Liver (tissue), 9 donors: Measurements from ENCODE around the gene ARHGEF2. TPM values are rescaled to one million over a fixed set of nuclear protein-coding genes. Genes with fewer than 3 reads are reported as not detected.

ENCODE experiments used
- DNase-seq: peaks from one replicate; pipeline ENCODE4 v3.0.0-alpha.2; 2017; ENCODE audit warnings: low spot score
- H3K27ac ChIP-seq, 2 donors: one replicate each; pipeline ENCODE4 v1.7.0; 2013; ENCODE audit warnings: inconsistent platforms in 2 of 2, low read length in 2 of 2, control low read depth in 1 of 2, low read depth in 1 of 2, mild to moderate bottlenecking in 1 of 2
- H3K27me3 ChIP-seq, 4 donors: one replicate each; pipeline versions ENCODE4 v1.6.1 to v1.7.0; 2013; ENCODE audit warnings: low read length in 3 of 4, inconsistent platforms in 1 of 4, mild to moderate bottlenecking in 1 of 4, moderate library complexity in 1 of 4; ENCODE audit not compliant: control insufficient read depth in 4 of 4, insufficient read depth in 4 of 4
- H3K36me3 ChIP-seq, 4 donors: one replicate each; pipeline versions ENCODE4 v1.6.1 to v1.7.0; 2013; ENCODE audit warnings: low read length in 3 of 4, mild to moderate bottlenecking in 3 of 4, low read depth in 1 of 4, moderate library complexity in 1 of 4; ENCODE audit not compliant: control insufficient read depth in 4 of 4, insufficient read depth in 3 of 4
- H3K4me1 ChIP-seq, 4 donors: one replicate each; pipeline versions ENCODE4 v1.6.1 to v1.7.0; 2013; ENCODE audit warnings: low read length in 3 of 4, mild to moderate bottlenecking in 3 of 4, moderate library complexity in 1 of 4; ENCODE audit not compliant: control insufficient read depth in 4 of 4, insufficient read depth in 4 of 4
- H3K4me3 ChIP-seq, 3 donors: one replicate each; pipeline versions ENCODE4 v1.6.1 to v1.7.0; 2013; ENCODE audit warnings: low read length in 3 of 3, control low read depth in 1 of 3, low read depth in 1 of 3, mild to moderate bottlenecking in 1 of 3
- H3K9ac ChIP-seq, 2 donors: one replicate each; pipeline ENCODE4 v1.7.0; 2013; ENCODE audit warnings: low read length in 2 of 2, mild to moderate bottlenecking in 2 of 2, moderate library complexity in 2 of 2, control low read depth in 1 of 2, low read depth in 1 of 2
- H3K9me3 ChIP-seq, 4 donors: one replicate each; pipeline versions ENCODE4 v1.6.1 to v1.7.0; 2013; ENCODE audit warnings: low read length in 3 of 4; ENCODE audit not compliant: control insufficient read depth in 4 of 4
- FOXA1 ChIP-seq: IDR thresholded peaks from 2 replicates; pipeline ENCODE4 v1.6.1; 2016; ENCODE audit warnings: antibody characterized with exemption
- FOXA2 ChIP-seq: IDR thresholded peaks from 2 replicates; pipeline ENCODE4 v1.6.1; 2016; ENCODE audit warnings: antibody characterized with exemption
- HNF4G ChIP-seq: IDR thresholded peaks from 2 replicates; pipeline ENCODE4 v1.6.1; 2016; ENCODE audit warnings: antibody characterized with exemption
- JUND ChIP-seq, 2 donors: IDR thresholded peaks; 2 replicates each; pipeline ENCODE4 v1.6.1; 2016; ENCODE audit warnings: antibody characterized with exemption in 2 of 2
- RAD21 ChIP-seq, 2 donors: IDR thresholded peaks; 2 replicates each; pipeline ENCODE4 v1.6.1; 2016; ENCODE audit warnings: antibody characterized with exemption in 2 of 2, mild to moderate bottlenecking in 2 of 2
- REST ChIP-seq: IDR thresholded peaks from 2 replicates; pipeline ENCODE4 v1.6.1; 2016; ENCODE audit warnings: antibody characterized with exemption, mild to moderate bottlenecking
- RXRA ChIP-seq, 2 donors: IDR thresholded peaks; 2 replicates each; pipeline ENCODE4 v1.6.1; 2017 to 2018; ENCODE audit warnings: antibody characterized with exemption in 2 of 2, mild to moderate bottlenecking in 1 of 2
- SP1 ChIP-seq: IDR thresholded peaks from 2 replicates; pipeline ENCODE4 v1.6.1; 2018; ENCODE audit warnings: antibody characterized with exemption, mild to moderate bottlenecking
- TAF1 ChIP-seq: conservative IDR thresholded peaks from 2 replicates; pipeline ENCODE4 v1.6.1; 2016; ENCODE audit warnings: antibody characterized with exemption, mild to moderate bottlenecking
- YY1 ChIP-seq: IDR thresholded peaks from 2 replicates; pipeline ENCODE4 v1.6.1; 2016; ENCODE audit warnings: antibody characterized with exemption, mild to moderate bottlenecking
- ZBTB33 ChIP-seq: IDR thresholded peaks from 2 replicates; pipeline ENCODE4 v1.6.1; 2016; ENCODE audit warnings: antibody characterized with exemption
- WGBS: extraction: QIAGEN DNeasy Blood & Tissue Kit; methylation state at CpG from one replicate; pipeline ENCODE4 v1.1.7; 2013; 5-methylcytosine and 5-hydroxymethylcytosine counted together
- polyA plus RNA-seq, 2 donors: library from polyadenylated mRNA; stranded (reverse) in 1 of 2; unstranded in 1 of 2; fragments of 200-250 nt in 1 of 2; fragments of >200 nt in 1 of 2; fragmentation: Nextera tagmentation in 1 of 2; extraction: Ambion mirVana in 1 of 2; gene quantifications; one replicate each; pipeline versions ENCODE4 v1.2.1 to v1.2.3, GENCODE V29; 2013 to 2015
- total RNA-seq, 2 donors: library from RNA; depleted of rRNA; stranded (reverse); fragments of >200 nt; gene quantifications; one replicate each; pipeline ENCODE4 v1.2.3, GENCODE V29; 2014
- TF ChIP-seq, protein P1 (sequence below): IDR thresholded peaks from 2 replicates; pipeline ENCODE4 v1.6.1; 2016; ENCODE audit warnings: antibody characterized with exemption
- TF ChIP-seq, protein P2 (sequence below): IDR thresholded peaks from 2 replicates; pipeline ENCODE4 v1.6.1; 2016; ENCODE audit warnings: antibody characterized with exemption
- donor health status: healthy.
- donor health status: healthy.
- donor health status: healthy.
- donor health status: healthy.
- donor health status: healthy.

ARHGEF2 gene
- total and polyA plus RNA-seq, 4 donors, result 3.2 to 59.1 (median 10.3) TPM

DNA sequence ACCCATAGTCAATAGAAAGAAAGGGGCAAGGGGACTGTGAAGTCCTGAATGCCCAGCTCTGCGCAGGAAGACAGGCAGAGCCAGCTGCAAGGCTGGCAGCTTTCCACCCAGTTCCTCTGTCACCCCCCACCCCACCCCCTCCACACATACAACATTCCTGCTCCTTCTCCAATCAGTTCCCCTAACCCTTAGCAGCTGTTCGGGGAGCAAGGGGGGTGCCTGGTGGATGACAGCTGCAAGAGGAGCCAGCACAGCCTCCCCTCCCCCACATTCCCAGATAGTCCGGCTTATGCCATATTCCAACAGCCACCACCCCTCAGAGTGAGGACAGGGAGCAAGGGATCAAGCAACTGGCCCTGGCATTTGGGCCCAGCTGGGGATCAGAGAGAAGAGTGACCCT lies 9.7 kb downstream of the ARHGEF2 start (continued):
- TF ChIP-seq REST (no peak), SP1 (no peak)

- Histone ChIP-seq H3K9me3 (no peaks in the 10 kb centered on the region), H3K9ac (peak overlapping the region in 1 of 2 donors; percentile 23), H3K36me3 (peaks cover 2 to 4% (median 2%) of the 10 kb centered on the region in 4 donors), H3K4me1 (peaks cover 7 to 39% (median 19%) of the 10 kb centered on the region in 4 donors), H3K27ac (peak overlapping the region; percentile 29 to 60), H3K27me3 (no peaks in the 10 kb centered on the region), H3K4me3 (no peak overlapping the region)
- no peak for DNase-seq
- TF ChIP-seq FOXA2, result no peak
- TF ChIP-seq, protein P1, sequence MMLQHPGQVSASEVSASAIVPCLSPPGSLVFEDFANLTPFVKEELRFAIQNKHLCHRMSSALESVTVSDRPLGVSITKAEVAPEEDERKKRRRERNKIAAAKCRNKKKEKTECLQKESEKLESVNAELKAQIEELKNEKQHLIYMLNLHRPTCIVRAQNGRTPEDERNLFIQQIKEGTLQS, result no peak
- TF ChIP-seq, protein P2, sequence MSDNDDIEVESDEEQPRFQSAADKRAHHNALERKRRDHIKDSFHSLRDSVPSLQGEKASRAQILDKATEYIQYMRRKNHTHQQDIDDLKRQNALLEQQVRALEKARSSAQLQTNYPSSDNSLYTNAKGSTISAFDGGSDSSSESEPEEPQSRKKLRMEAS, result no peak
- TF ChIP-seq HNF4G, result no peak
- no peak for TF ChIP-seq SP1
- no peak for TF ChIP-seq RXRA (IDR thresholded peaks at IDR 0.05)
- TF ChIP-seq JUND (IDR thresholded peaks at IDR 0.05), result no peak
- no peak for TF ChIP-seq TAF1
- TF ChIP-seq REST, result no peak
- no peak for TF ChIP-seq RAD21 (IDR thresholded peaks at IDR 0.05)
- no peak for TF ChIP-seq YY1
- TF ChIP-seq ZBTB33, result no peak
- TF ChIP-seq FOXA1, result no peak
- 84% methylated on average over 7 of the region's 7 CpGs for WGBS
Measured at GRCh38 chr1:155968051-155968400, 10.3 kb downstream of the ARHGEF2 start.
